AG04449 (cell line): ENCODE data around the gene RAB36.

Experiments
- CTCF ChIA-PET: fragments of 350-600 bp; formaldehyde crosslinking; extraction: SDS; loops from one replicate; lab custom pipeline; 2021; ENCODE audit warnings: antibody characterized with exemption; lab: Yijun Ruan, JAX
- POLR2A ChIA-PET: fragments of 400-600, 350-600 bp; formaldehyde crosslinking; extraction: SDS; loops from one replicate; lab custom pipeline; 2020; ENCODE audit warnings: antibody characterized with exemption, inconsistent platforms; lab: Yijun Ruan, JAX
- DNase-seq: peaks from one replicate; pipeline ENCODE4 v3.0.0-alpha.2; 2010; ENCODE audit warnings: low read depth, low spot score
- H3K4me3 ChIP-seq: 2 replicates; pipeline ENCODE4 v1.5.1; 2011; ENCODE audit warnings: low read depth, mild to moderate bottlenecking, control low read depth, low read length
- CTCF ChIP-seq: IDR thresholded peaks from one replicate; pipeline ENCODE4 v1.5.1; 2011; ENCODE audit warnings: mild to moderate bottlenecking, moderate library complexity, low read length, control low read depth, inconsistent platforms; ENCODE audit not compliant: insufficient read depth; ENCODE audit errors: missing control alignments

The RAB36 gene

GRCh38 chr22:23137905-23138561 lies 7.2 kb upstream of the RAB36 start:
- POLR2A ChIA-PET = no interaction called here
- CTCF ChIA-PET = interaction anchor here (1.0 to 27.3 kb wide), 4 partner anchors 9 to 193 kb away, joined by 3 to 800 read pairs (median 16); no protein-coding TSS in a partner anchor
- no peak for TF ChIP-seq CTCF
- H3K4me3 ChIP-seq = no peak overlapping the region
- no peak for DNase-seq

DNA sequence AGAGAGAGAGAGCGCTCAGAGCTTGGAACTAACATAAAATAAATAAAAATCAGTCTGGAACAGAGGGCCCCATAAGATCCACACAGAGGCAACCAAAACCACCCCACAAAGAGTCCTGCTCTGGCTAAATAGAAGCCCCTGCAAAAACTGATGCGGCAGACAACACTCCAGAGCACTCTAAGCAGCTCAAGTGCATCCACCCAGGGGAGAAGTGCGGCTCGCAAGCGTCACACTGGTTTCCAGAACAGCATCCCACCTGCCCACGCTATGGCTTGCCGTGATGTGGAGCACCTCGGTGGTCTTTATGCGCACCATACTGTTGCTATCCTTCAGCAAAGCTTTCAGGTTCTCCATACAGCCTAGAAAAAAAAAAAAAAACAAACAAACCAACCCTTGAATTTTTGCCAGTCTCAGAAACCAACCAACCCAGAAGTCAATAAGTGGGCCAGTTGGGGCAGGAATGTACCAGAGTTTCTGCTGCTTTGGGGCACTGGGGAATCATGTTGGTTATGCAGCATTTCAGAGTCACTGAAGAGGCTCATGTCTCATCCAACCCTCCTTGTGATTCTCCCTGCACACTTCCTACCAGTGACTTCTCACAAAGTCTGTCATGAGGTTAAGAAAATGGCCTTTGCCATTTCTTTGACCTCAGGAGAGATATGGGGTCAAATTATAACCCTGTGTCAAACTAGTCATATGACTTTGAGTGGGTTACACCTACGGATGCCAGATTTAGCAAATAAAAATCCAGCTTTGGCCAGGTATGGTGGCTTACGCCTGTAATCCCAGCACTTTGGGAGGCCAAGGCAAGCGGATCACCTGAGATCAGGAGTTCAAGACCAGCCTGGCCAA lies 6.5 kb upstream of the RAB36 start:
- no peak overlapping the region for H3K4me3 ChIP-seq
- POLR2A ChIA-PET = interaction anchor here (0.6 kb wide), 1 partner anchor 1386 kb away, joined by 3 read pairs; no protein-coding TSS in a partner anchor
- TF ChIP-seq CTCF = no peak
- DNase-seq = no peak
- CTCF ChIA-PET = interaction anchor here (0.9 to 27.3 kb wide), 6 partner anchors 10 to 194 kb away, joined by 3 to 800 read pairs (median 3); no protein-coding TSS in a partner anchor

- no peak for DNase-seq
- TF ChIP-seq CTCF = no peak
- ChIA-PET CTCF (interaction anchor here (1.4 to 27.3 kb wide), 5 partner anchors 12 to 245 kb away, joined by 3 to 800 read pairs (median 10); no protein-coding TSS in a partner anchor), POLR2A (no interaction called here)
- H3K4me3 ChIP-seq = no peak overlapping the region
Observed at GRCh38 chr22:23140385-23140784, 4.9 kb upstream of the RAB36 start.

GRCh38 chr22:23142546-23143105 lies 2.7 kb upstream of the RAB36 start:
- ChIA-PET POLR2A (no interaction called here), CTCF (interaction anchor here (2.4 to 27.3 kb wide), 2 partner anchors 185 to 243 kb away, joined by 10 to 800 read pairs; no protein-coding TSS in a partner anchor)
- H3K4me3 ChIP-seq = no peak overlapping the region
- DNase-seq = no peak
- TF ChIP-seq CTCF = no peak

DNA sequence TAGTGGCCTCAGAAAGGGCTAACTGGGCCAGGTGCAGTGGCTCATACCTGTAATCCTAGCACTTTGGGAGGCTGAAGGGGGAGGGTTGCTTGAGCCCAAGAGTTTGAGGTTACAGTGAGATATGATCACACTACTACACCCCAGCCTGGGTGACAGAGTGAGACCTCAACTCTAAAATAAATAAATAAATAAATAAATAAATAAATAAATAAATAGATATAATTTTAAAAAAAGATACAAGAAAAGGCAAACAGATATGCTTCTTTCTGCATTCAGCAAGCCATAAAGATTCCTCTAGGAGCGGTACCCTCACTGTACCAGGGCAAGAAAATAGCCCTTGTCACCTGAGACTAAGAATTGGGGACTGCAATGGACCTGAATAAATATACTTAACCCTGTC lies 2.2 kb upstream of the RAB36 start:
- no peak for TF ChIP-seq CTCF
- no peak for DNase-seq
- no peak overlapping the region for H3K4me3 ChIP-seq
- CTCF ChIA-PET = interaction anchor here (1.1 to 27.3 kb wide), 3 partner anchors 31 to 186 kb away, joined by 5 to 800 read pairs (median 5); no protein-coding TSS in a partner anchor
- POLR2A ChIA-PET = no interaction called here

- no peak for DNase-seq
- no peak overlapping the region for H3K4me3 ChIP-seq
- ChIA-PET CTCF (interaction anchor here (0.9 to 4.1 kb wide), 10 partner anchors 12 to 189 kb away, joined by 3 to 19 read pairs (median 5); no protein-coding TSS in a partner anchor), POLR2A (interaction anchor here (1.0 kb wide), 1 partner anchor 19 kb away, joined by 4 read pairs; no protein-coding TSS in a partner anchor)
- TF ChIP-seq CTCF = no peak
Observed at GRCh38 chr22:23144432-23144831, 845 bp upstream of the RAB36 start.
